Gastrocnemius medialis (tissue), 4 donors: Measurements from ENCODE around the gene NAA25.

Experiments used
- CTCF ChIP-seq, 5 experiments: fragments of 450-650 bp in 3 of 5; fragments of 200-600 bp in 2 of 5; sonication (generic) in 2 of 5; IDR thresholded peaks in 4 of 5; conservative IDR thresholded peaks in 1 of 5; 1 replicate in 4 of 5; 2 replicates in 1 of 5; pipeline ENCODE4 v1.5.1; 2016 to 2019; ENCODE audit warnings: antibody characterized with exemption in 5 of 5, mild to moderate bottlenecking in 3 of 5, moderate library complexity in 3 of 5
- POLR2A ChIP-seq, 2 donors: fragments of 450-650 bp; IDR thresholded peaks; one replicate each; pipeline ENCODE4 v1.6.1; 2017; ENCODE audit warnings: antibody characterized with exemption in 2 of 2, mild to moderate bottlenecking in 2 of 2, moderate library complexity in 2 of 2

GRCh38 chr12:112126911-112127310, 18.3 kb upstream of the NAA25 start:
- no peak for TF ChIP-seq POLR2A (IDR thresholded peaks at IDR 0.05)
- TF ChIP-seq CTCF (IDR thresholded peaks at IDR 0.05 in 4 of 5, conservative IDR thresholded peaks at IDR 0.05 in 1 of 5): no peak
